ENCODE data around the gene GABRR3. TPM values are rescaled to one million over a fixed set of nuclear protein-coding genes. Genes with fewer than 3 reads are reported as not detected.
A peak's percentile ranks its signal among the peaks of the same experiment; 100 is the strongest.

The GABRR3 gene
- not detected for polyA plus RNA-seq (ENCODE audit: insufficient read length in 12 of 12)
- long read RNA-seq, donor 1, result 0 reads
- long read RNA-seq, donor 2, result 0 reads
- long read RNA-seq, donor 3, result 0 reads
- long read RNA-seq, donor 4, result 0 reads
- long read RNA-seq, donor 5, result 0 reads
- long read RNA-seq, donor 6, result 0 reads
- long read RNA-seq, donor 7, result 0 reads
- long read RNA-seq, donor 8, result 0 reads
- long read RNA-seq, donor 9, result 0 reads
- long read RNA-seq, donor 10, result 0 reads
- long read RNA-seq, donor 11, result 0 reads

DNA sequence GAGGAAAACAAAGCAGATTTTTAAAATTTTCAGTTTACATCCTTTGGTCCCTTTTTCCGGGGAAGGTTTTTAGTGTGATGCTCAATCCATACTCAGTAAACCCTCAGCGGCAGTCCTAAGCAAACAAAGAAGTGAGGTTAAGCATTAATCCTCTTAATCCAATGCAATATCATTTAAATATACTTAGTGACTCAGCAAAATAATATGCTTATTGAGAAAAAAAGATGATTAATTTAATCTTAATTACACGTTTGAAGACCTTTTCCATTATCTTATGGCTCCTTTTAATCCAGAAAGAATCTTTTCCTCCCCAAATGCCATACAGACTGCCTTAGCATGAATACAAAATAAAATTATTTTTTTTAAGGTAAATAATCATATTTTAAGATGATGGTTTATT lies at the start of gene GABRR3:
GABRR3 (minus strand) TSS at position 108 of the 400 bp plus-strand sequence. CDS start 328 bp downstream, outside the sequence.
- DNase-seq, result no peak

DNA sequence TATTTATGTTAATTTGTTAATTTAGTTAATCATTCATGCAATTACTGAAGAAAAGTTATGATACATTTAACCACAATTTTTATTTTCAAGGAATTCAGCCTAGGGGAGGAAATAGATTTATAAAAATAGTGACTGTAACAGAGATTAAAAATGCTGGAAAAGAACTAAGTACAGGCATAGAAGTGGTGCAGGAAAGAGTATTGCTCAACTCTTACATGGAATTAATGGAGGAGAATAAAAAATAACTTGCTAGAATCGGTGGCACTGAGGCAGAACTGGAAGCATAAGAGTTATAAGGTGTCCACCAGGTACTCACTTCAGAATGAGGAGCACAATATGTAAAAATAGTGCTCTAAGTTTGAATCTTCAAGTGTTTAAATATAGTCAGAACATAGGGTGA lies 38.4 kb upstream of the GABRR3 start:
- DNase-seq, result no peak

- DNase-seq, result no peak
These were observed 35.7 kb upstream of the GABRR3 start for GRCh38 chr3:98070840-98071239.

- no peak for DNase-seq
These were observed 33.7 kb upstream of the GABRR3 start for GRCh38 chr3:98068824-98069223.

DNA sequence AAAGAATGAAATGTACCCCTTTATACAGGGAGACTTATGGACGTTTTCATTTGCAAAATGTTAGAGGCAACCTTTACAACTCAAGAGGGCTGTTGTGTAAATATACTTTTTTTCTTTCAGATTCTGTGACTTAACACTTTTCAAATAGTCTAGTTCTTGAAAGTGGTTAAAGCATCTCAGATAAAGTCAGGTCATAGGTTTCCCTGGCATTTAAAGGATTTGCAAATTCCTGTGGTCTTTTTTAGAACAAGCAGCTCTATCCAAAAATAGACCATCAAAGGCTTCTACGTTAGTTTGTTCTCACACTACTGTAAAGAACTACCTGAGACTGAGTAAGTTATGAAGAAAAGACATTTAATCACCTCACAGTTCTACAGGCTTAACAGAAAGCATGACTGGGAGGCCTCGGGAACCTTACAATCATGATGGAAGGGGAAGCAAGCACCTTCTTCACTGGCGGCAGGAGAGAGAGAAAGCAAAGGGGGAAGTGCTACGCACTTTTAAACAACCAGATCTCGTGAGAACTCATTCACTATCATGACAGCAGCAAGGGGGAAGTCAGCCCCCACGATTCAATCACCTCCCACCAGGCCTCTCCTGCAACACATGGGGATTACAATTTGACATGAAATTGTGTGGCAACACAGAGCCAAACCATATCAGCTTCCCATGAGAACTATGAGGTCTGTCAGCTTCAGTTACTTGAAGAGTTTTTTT lies 23.3 kb upstream of the GABRR3 start:
- no peak for DNase-seq

- no peak for DNase-seq
These were observed 22.5 kb upstream of the GABRR3 start for GRCh38 chr3:98057631-98058030.

- DNase-seq, result no peak
These were observed 20.9 kb upstream of the GABRR3 start for GRCh38 chr3:98056035-98056434.

DNA sequence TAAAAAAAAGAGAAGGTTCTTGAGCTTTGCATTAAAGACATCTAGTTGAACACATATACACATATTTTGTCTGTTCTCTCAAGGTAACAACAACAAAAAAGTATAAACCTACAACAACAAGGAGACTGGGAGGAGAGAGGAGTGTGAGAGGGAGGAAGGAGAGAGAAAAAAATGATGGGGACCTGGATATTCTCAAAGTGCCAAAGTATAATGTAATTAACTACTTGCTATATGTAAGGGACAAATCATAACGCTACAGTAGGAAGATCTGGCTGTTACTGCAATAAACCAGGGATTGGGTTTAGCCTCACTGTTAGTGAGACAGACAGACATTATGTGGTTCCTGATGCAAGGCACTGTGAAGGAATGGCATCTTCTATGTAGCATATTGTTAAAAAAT lies 14.2 kb upstream of the GABRR3 start:
- DNase-seq, result no peak

- no peak for DNase-seq
These were observed 13.5 kb upstream of the GABRR3 start for GRCh38 chr3:98048586-98048985.

DNA sequence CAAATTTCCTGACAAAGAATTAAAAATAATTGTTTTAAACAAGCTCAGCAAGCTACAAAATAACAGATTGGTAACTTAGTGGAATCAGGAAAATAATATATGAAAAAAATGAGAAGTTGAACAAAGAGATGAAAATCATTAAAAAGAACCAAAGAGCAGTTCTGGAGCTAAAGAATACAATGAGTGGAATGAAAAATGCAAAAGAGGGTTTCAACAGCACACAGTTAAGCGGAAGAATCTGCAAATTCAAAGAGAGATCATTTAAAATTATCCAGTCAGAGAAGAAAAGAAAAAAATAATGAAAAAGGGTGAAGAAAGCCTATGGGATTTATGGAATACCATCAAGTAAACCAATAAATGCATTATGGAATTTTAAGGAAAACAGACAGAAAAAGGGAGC lies 6.2 kb upstream of the GABRR3 start:
- no peak for DNase-seq

DNA sequence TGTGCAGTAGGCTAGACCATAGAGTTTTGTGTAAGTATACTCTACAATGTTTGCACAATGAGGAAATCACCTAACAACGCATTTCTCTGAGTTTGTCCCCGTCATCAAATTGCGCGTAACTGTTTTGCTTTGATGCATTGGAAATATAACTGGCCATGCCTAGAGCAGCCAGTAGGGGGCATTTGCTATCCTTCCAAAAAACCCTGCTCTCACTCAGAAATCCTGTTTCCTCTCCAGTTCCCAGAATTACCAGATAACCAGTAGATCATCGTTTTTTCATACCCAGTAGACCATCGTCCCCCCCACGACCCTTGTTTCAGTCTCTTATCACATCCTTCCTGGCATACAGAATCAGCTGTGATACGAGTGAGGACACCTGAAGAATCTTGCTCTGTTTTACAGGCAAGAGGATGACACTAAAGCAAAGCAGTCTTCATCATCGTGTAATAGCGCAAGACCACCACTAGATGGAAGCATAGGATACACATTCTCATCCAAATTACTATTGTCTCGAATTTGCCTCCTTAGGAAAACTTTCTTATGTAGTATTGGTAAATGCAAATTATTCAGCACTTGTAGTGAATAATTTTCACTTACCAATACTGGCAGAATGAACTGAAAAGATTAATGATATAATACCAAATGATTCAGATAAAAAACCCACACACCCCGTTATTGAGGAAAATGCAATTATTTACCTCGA lies 4.4 kb upstream of the GABRR3 start:
- DNase-seq, result peak; percentile 87

- DNase-seq, result no peak
These were observed 3.8 kb upstream of the GABRR3 start for GRCh38 chr3:98038876-98039275.

DNA sequence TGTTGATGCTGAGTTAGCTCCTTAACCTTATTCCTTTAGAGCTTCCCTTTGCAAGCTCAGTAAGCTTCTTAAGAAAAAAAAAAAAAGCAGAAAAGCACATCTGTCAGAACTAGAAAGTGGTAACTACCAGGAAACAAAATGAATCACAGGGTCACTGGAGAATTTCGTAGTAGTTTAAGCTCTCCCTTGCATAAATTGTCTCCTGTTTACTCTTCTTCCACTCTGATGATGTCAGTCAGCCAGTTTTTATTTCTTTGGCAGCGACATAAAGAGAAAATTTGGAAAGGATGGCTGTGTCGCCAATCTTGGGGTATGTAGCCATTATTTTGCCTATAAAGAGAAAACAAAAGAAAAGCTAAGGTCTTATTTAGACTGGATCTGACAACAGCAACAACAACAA lies 3.2 kb upstream of the GABRR3 start:
- DNase-seq, result no peak

DNA sequence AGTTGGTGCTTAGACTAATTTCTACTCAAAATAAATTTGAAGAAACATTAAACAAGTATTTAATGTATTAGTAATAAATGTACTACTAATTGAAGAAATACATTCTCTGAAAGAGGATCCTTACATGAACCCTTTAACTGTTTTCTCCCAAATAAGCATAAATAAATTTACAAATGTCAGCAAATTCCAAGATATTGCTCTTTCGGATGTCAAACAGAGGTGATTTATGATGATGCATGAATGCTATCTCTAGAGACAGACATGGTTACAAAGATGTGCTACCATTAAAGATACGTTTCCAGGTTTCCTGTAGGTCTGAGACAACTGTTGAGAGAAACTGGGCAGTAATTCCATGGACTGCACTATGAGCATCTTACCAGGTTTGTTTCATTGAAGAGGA lies 629 bp downstream of the GABRR3 start:
- DNase-seq, result no peak

DNA sequence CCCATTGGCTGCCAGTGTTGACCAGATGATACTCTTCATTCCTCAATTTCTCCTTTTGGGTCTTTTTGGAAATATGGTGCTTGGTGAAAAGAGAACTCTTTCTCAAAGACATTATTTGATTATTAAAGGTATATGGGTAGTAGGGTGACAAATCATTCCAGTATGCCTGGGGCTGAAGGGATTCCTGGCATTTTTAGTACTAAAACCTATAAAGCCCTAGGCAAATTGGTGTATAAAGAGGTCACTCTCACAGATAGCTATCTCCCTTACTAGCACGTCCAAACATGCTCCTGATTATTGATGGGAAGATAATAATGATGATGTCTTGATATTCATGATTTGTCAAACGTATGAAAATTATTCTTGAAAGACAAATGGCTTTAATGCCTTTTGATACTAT lies 1.1 kb downstream of the GABRR3 start:
- no peak for DNase-seq

DNA sequence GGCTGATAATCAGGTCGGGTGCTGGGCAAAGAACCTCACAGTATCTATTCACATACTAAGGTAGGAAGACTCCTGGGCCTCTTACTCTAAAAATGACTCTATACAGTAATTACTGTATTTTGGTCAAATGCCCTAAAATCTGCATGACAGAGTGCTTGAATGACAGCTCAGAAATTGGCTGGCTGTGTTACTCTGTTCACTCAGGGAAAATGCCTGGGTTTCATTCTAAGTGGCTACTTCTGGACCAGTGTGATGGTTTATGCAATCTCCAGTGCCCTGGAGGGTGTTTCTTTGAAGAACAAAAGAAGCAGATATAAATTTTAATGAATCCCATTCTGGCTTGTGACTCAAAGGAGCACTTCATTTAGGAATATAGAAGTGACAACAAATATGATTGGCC lies 2.2 kb downstream of the GABRR3 start:
- DNase-seq, result no peak

- no peak for DNase-seq
These were observed 2.9 kb downstream of the GABRR3 start for GRCh38 chr3:98032265-98032664.

GRCh38 chr3:98029083-98029482 lies 6.0 kb downstream of the GABRR3 start:
- no peak for DNase-seq

DNA sequence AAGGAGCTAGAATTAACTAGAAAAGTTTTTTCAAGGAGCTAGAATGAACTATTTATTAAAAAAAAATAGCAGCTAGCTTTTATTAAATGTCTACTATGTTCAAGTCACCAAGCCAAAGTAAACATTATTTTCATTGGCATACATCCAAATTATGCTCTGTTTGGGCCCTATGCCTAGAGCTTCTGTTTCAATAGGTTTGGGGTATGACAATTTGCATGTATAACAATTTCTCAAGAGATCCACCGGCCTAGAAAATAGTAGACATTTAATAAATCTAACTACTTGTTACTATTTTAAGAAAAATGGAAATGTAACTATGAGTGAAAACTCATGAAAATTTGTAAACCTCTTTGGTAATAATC lies 8.0 kb downstream of the GABRR3 start:
- DNase-seq, result no peak

GRCh38 chr3:98026425-98027084 lies 8.6 kb downstream of the GABRR3 start:
- DNase-seq, result no peak

DNA sequence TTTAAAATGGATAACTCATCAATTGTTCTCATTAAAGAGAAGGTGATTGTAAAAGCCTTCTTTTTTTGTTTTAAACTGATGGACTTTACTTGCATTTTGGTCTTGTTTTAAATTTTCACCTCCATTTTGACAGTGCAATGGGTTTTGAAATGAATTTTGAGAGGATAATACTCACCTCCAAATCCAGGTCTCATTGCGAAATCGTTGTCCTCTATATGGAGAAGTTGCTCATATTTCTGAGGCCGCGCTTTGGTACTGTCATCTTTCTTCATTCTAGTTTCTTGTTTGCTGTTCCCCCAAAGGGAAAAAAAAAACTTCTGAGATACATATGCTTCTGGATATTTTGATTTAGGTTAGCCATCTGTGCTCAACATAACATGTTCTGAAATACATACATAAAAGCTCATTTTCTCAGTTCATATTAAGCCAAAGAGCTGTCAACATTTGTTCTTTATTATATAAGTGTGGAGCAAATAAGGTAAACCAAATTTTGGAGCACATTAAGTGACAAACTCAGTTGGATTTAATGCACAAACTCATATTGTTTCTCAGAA lies 9.6 kb downstream of the GABRR3 start:
- no peak for DNase-seq

Measured in muscle of arm (tissue), 14 donors.